Raji (cell line): ENCODE measurements around the gene S100A11.

Experiments used
- POLR2A ChIP-seq: IDR thresholded peaks from 2 replicates; pipeline ENCODE4 v1.6.1; 2011; ENCODE audit warnings: low read depth, low read length, control low read depth; ENCODE audit not compliant: insufficient read depth

S100A11 gene

DNA sequence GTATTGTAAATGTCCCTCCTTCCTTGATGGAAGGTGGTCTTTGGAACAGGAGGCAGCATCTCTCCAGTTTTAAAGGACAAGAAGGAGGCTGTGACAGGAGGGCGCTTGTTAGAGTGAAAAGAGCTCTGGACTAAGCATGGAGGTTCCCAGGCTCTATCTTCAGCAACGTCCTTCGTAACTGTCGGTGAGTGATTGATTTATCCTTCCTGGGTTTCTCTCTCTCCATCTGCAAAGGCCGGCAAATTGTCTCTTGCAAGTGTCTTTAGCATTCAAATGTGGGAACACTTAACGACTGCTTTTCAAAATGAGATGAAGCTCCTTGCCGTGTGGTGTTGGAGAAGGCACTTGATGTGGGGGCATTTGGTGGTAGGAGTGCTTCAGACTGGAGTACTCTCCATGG lies 15.2 kb downstream of the S100A11 start:
- no peak for TF ChIP-seq POLR2A

DNA sequence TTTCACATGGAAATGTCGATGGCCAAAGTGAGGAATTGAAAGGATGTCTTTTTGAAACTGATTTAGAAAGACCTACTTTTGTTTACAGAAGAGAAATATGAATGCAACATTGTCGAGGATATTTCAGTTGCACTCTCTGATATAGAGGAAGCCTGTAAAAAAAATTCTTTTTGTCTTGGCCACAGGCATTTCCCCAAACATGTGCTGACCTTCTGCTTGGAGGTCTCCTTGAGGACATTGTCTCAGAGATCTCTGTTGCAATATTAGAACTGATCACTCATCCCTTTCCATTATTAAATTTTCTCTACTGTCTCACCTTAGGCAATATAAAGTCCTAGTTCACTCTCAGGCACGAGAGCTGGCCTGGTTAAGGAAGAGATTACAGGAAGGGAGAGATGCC lies 16.0 kb downstream of the S100A11 start:
- TF ChIP-seq POLR2A, result no peak

DNA sequence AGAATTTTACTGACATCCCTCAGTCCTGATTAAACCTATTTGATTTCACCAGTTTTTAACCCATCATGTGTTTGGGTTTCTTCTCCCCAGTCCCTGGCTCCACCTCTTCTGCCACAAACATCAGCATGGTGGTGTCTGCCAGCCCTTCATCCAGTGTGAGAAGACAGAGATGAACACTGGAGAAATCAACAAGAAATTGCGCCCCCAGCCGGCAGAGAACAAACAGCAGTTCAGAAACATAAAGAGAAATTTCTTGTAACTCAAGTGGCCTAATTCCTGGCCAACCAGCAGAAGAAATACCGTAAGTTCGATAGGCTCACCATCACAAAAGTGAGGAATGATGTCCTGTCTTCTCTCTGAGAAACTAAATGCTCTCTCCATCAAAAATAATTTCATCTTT lies 18.3 kb downstream of the S100A11 start:
- no peak for TF ChIP-seq POLR2A

DNA sequence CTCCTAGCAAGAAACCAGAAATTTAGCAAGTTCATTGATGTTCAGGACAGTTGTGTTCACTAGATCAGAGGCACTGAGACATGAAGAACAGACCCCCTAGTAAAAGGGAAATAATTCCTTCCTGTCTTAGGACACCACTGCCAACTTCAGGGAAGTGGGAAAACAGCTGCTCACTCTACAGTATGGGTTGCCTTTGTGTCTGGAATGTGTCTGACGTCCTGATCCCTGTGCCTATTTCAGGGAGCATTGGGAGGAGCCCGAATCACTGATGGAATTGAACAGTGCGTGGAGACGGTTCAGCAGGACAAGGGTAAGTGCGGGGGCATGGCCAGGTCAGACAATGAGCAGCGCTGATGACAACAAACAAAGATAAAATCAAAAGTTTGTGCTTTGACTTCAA lies 21.0 kb downstream of the S100A11 start:
- no peak for TF ChIP-seq POLR2A

DNA sequence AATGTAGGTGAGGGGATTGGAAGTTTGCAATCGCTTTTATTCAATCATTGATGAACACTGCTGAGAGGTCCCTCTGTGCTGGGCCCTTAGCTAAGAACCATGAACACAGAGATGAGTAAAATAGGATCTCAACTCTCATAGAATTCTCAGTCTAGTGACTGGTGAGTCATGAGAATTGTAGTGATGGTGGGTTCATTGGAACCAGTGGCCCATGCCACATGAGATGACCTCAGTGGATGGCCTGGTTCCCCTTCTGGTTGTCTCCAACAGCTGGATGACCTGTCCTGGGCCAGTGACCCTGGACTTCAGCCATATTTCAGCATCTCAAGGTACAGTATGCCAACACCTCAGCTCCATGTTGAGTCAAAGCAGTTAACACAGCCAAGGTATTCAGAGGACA lies 21.9 kb downstream of the S100A11 start:
- TF ChIP-seq POLR2A, result no peak

DNA sequence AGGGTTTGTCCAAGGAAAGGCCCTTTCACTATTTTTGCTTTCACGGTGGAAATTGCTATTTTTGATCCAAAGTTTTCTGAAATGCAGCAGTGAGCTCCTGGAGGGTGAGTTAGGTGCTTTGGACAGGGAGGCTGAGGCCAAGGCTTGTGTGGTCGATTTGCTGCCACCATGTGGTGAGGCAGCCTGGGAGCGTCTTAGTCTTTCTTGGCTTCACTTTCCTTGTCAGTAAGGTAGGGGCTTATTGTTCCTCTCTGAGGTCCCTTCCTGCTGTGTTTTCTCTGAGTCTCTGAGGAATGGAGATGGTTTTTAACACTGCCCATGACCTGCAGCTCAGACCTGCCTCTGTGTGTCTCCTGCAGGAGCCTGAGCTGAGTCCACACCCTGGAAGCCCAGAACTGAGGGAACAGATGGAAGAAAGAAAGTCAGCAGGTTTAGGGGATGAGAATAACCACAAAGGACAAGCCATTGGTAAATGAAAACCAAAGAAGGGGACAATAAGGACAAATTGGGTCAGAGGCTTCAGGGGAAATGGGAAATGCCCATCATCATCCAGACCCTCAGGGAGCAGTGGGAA lies 23.1 kb downstream of the S100A11 start:
- no peak for TF ChIP-seq POLR2A

DNA sequence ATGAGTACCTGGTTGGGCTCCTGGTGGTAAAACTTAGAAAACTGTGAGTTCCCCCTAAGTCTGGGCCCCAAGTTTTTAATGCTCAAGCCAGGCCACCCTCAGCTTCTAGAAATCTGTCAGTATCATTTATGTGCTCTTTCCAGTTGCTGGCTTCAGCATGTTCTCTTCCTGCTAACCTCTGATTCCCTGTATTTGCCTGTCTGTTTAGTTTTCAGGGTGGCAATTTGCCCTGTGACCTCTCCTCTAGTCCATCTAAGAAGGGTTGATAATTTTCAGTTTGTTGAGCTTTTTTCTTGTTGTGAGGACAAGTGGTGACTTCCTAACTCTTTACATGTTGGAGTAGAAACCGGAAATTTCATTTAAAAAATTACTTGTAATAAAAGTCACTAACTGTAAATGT lies 27.1 kb downstream of the S100A11 start:
- TF ChIP-seq POLR2A, result no peak

DNA sequence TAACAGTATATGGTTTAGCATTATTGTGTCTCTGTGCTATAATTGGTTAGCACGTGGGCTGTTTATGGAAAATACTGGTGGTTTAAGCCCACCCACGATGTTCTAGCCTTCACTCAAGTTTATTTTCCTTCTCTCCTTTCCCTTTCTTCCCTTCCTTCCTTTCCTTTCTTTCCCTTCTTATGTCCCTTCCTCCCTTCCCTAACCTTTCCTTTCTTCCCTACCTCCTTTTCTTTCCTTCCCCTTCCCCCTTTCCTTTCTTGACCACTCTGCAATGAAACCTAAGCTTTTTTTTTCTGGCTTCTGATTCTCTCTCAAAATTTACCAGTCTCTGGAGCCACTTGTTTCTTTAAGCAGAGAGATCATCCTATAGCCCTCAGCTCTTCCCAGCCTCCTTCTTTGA lies 29.8 kb downstream of the S100A11 start:
- no peak for TF ChIP-seq POLR2A

DNA sequence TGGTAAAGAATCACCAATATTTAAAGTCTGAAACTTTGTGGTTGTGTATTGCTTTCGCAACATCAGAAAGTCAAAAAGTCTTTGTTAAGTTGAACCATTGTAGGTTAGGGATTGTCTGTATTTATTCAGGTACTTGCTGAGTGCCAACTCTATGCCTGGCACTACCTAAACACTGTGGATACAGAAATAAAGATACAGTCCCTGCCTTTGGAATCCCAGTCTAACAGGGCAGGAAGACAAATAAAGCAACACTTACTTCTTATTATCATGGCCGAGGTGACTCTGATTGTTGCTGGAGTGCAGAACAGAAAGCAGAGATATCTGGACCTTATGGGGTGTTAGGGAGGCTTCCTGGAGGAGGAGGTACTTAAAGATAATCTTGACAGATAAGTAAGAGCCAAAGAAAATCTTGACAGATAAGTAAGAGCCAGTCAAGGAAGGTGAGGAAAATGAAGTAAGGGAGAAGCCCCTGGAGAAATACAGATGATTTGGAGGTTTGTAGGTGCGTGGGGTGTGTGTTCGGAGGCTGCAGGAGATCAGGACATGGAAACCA lies 31.4 kb downstream of the S100A11 start:
- TF ChIP-seq POLR2A, result no peak

DNA sequence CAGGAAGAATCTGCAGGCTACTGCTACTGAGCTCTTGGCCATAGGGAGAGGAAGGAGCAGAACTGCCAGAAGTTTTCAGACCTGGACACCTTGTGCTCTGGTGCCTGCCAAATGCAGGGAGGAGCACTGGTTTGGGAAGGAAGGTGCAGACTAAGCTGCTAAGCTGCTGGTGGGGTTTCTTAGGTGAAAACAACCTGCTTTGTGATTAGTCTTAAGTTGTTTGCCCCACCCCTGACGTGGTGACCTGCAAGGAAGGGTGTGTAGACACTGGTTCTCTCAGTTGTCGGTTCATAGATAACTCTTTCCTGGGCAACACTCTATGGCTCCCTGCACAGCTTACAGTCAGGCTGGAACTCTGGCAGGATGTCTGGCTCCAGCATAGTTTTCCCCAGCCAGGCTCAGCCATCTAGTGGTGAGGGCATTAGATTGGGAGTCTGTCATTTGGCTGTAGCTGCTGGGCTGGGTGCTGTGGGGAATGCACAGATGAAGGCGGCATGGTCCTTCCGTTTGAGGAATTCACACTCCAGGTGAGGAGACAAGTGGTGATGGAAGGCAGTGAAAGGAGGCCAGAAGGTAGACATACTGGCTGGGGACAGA lies 32.9 kb downstream of the S100A11 start:
- no peak for TF ChIP-seq POLR2A

DNA sequence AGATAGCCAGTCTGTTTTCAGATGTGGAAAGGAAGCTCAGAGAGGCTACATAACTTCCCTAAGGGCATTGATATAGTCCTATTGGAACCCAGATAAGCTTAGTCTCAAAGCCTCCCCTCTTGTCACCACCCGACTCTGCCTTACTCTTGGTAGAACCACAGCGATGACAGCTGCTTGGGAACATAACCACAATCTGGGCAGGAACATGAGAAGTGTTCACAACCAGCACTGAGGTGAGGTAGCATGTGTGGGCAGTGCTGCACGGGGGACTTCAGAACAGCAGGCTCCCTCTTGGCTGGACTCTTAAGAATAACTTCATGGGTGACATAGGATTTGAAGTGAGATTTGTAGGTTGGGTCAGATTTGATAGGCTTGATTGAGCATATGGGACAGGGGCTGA lies 33.8 kb downstream of the S100A11 start:
- TF ChIP-seq POLR2A, result no peak

DNA sequence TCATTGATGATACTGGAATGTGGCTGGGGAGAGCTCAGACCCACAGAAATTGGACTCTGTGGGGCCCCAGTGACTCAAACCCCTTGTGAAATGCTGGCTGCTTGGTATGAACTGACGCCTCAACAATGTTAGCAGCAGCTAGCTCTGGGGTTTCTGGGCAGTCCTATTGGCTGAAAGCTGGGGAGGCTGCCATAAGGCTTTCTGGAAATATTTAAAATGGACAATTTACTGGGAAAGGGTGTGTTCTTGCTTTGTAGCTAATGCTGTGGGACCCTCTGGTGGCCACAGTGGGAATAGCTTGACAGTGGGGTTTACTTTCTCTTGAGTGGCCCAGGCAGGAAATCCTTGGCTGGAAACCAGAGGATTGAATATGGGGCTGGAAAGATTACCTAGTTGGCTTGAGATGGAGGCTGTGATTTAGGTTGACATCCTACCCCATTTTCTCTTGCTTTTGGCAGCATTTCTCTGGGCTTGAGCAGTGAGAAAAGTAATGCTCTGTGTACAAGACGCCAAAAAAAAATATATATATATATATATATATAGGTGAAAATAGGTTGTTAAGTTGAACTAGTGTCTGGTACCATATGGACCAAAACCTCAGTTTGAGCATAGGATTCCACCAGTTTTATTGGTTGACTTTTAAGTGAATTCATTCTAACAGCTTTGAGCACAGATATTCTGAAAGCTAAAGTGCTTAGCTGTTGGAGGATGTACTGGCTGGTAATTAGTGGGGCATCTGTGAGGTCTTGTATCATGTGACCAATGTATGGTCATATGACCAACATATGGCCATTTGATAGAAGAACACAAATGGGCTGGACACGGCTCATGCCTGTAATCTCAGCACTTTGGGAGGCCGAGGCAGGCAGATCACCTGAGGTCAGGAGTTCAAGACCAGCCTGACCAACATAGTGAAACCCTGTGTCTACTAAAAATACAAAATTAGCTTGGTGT lies 34.9 kb downstream of the S100A11 start:
- TF ChIP-seq POLR2A, result no peak

DNA sequence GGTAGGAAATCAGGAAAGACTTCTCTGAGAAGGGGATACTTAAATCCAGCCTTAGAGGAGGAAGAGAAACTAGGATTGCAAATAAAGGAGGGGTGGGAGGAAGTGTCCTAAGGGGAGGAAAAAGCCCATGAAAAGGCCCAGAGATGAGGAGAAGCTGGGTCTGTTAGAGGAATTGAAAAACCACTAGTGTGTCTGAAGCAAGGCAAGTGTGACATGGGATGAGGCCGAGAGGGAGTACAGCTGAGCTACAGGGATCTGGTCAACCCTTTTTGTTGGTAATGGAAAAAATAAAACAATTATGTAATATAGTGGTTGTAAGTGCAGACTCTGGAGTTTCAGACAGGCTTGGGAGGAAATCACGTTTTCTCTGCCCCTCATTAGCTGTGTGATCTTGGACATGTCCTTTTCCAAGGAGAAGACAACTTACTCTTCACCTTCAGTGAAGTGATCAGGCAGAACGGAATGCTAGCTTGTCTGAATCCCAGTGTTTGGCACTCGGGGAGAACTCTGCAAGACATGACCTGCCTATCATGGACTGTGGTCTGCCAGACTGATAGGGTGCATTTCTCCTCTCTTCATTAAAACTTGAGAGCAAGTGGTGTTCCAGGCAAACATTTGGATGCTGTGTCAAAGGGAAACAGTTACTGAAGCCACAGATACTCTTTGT lies 35.7 kb downstream of the S100A11 start:
- no peak for TF ChIP-seq POLR2A

DNA sequence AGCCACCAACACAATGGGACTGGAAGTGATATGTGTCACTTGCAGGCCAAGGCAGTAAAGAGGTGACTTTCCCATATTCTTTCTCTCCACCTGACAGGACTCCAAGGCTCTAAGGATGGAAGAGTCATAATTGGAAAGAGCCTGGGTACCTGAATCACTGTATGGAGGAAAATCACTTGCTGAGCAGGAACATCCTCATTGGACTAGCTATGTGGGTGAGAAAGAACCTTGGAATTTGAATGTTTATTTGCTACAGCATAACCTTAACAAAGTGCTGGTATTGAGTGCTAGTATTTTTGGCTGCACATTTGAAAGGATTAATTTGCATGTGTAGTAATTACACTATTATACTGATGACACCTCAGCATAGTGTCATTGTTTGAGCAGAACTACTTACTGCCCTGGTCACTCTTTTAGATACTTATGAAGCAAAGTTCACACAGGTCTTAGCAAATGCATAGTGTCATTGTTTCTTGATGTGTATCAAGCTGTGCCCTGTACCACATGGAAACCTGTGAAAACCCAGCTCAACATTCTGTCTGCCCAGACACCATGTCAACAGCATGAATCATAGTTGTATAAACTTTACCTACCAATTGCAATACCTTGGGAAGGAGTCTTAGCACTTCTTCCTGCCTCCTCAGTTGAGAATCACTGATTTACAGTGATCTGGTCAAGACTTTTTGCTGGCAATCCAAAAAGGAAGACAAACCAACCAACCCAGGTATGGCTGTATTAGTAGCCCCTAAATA lies 38.0 kb downstream of the S100A11 start:
- TF ChIP-seq POLR2A, result no peak

DNA sequence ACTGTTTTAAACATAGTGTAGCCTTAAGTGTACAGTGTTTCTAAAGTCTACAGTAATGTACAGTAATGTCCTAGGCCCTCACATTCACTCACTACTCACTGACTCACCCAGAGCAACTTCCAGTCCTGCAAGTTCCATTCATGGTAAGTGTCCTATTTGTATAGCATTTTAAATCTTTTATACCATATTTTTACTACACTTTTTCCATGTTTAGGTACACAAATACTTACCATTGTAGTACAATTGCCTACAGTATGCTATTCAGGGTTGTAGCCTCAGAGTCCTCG lies 39.6 kb downstream of the S100A11 start:
- no peak for TF ChIP-seq POLR2A
